Measurements from ENCODE around the gene RNF180. TPM values are rescaled to one million over a fixed set of nuclear protein-coding genes. Genes with fewer than 3 reads are reported as not detected.

The RNF180 gene
- total and polyA plus RNA-seq, 10 of the 15 experiments (the other 5 are each of a cell fraction or from before 2014, with no cell fraction given) = 0.16 to 1.2 (median 0.73) TPM

DNA sequence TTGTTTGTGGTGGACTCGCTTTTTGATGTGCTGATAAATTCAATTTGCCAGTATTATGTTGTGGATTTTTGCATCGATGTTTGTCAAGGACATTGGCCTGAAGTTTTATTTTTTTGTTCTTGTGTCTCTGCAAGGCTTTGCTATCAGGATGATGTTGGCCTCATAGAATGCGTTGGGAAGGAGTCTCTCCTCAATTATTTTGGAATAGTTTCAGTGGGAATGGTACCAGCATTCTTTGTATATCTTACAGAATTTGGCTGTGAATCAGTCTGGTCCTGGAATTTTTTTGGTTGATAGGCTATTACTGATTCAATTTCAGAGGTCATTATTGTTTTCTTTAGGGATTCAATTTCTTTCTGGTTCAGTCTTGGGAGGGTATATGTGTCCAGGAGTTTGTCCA is 198.8 kb downstream of the RNF180 start:
- Histone ChIP-seq H4K20me1 (ENCODE audit: control insufficient read depth, insufficient read depth) (no peaks in the 10 kb centered on the region), H3K36me3 (ENCODE audit: control insufficient read depth in 2 of 2, insufficient read depth in 2 of 2, low read length in 1 of 2) (no peaks in the 10 kb centered on the region), H2AFZ (ENCODE audit: control insufficient read depth, low read depth, low read length) (no peak overlapping the region), H3K79me2 (ENCODE audit: control insufficient read depth, insufficient read depth, low read length) (no peaks in the 10 kb centered on the region), H3K4me1 (ENCODE audit: control insufficient read depth, insufficient read depth, low read length) (no peaks in the 10 kb centered on the region), H3K4me2 (ENCODE audit: control insufficient read depth, insufficient read depth) (no peak overlapping the region), H3K27me3 (replicated peaks in 1 of 2; ENCODE audit: control insufficient read depth in 2 of 2, insufficient read depth in 2 of 2, low read length in 1 of 2) (no peaks in the 10 kb centered on the region), H3K9ac (ENCODE audit: control insufficient read depth, insufficient read depth, low read length) (no peak overlapping the region), H3K4me3 (no peak overlapping the region), H3K9me3 (replicated peaks; ENCODE audit: control insufficient read depth, insufficient read depth, low read length) (no peaks in the 10 kb centered on the region), H3K27ac (ENCODE audit: control insufficient read depth, insufficient read depth) (no peak overlapping the region)
- FAIRE-seq (no peak), ATAC-seq (no peak), DNase-seq (ENCODE audit: low read depth, low spot score) (no peak)
- POLR2A ChIA-PET = no interaction called here
- BruUV-seq (replicated peaks) = no TSS peak
- SMC1A ChIA-PET (ENCODE audit: uncharacterized antibody, unreplicated experiment) = no interaction called here
- intact Hi-C loops (cut with micrococcal nuclease; ENCODE audit: unreplicated experiment) (no loop called here), in situ Hi-C loops (cut with MboI) (no loop called here)
- RAD21 ChIA-PET (ENCODE audit: unreplicated experiment) = no interaction called here
- 10% methylated on average over 3 of the region's 3 CpGs for WGBS (ENCODE audit: insufficient coverage, insufficient replicate concordance, low lambda C conversion rate, missing lambda C conversion rate)
- CTCF ChIA-PET = no interaction called here
- no peak for TF ChIP-seq CBFB (IDR thresholded peaks at IDR 0.05; ENCODE audit: low read depth)
- no peak for TF ChIP-seq SPI1 (IDR thresholded peaks at IDR 0.05; ENCODE audit: borderline replicate concordance, insufficient read depth, low read depth, low read length)
- no peak for TF ChIP-seq GATAD2B (conservative IDR thresholded peaks at IDR 0.05; ENCODE audit: low read depth)
- no peak for TF ChIP-seq ZNF24 (IDR thresholded peaks at IDR 0.05)
- TF ChIP-seq, protein P1, sequence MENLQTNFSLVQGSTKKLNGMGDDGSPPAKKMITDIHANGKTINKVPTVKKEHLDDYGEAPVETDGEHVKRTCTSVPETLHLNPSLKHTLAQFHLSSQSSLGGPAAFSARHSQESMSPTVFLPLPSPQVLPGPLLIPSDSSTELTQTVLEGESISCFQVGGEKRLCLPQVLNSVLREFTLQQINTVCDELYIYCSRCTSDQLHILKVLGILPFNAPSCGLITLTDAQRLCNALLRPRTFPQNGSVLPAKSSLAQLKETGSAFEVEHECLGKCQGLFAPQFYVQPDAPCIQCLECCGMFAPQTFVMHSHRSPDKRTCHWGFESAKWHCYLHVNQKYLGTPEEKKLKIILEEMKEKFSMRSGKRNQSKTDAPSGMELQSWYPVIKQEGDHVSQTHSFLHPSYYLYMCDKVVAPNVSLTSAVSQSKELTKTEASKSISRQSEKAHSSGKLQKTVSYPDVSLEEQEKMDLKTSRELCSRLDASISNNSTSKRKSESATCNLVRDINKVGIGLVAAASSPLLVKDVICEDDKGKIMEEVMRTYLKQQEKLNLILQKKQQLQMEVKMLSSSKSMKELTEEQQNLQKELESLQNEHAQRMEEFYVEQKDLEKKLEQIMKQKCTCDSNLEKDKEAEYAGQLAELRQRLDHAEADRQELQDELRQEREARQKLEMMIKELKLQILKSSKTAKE (IDR thresholded peaks at IDR 0.05; ENCODE audit: low read depth, poor library complexity, severe bottlenecking) = no peak
- TF ChIP-seq DPF2 (IDR thresholded peaks at IDR 0.05) = no peak
- no peak for TF ChIP-seq ATF7 (IDR thresholded peaks at IDR 0.05; ENCODE audit: low read depth)
- no peak for TF ChIP-seq ZNF207 (IDR thresholded peaks at IDR 0.05; ENCODE audit: borderline replicate concordance)
- TF ChIP-seq CREB1 (IDR thresholded peaks at IDR 0.05; ENCODE audit: low read depth) = no peak
- no peak for TF ChIP-seq HDAC2 (IDR thresholded peaks at IDR 0.05)
- no peak for TF ChIP-seq RELA (IDR thresholded peaks at IDR 0.05; ENCODE audit: borderline replicate concordance, partially characterized antibody)
- TF ChIP-seq, protein P2, sequence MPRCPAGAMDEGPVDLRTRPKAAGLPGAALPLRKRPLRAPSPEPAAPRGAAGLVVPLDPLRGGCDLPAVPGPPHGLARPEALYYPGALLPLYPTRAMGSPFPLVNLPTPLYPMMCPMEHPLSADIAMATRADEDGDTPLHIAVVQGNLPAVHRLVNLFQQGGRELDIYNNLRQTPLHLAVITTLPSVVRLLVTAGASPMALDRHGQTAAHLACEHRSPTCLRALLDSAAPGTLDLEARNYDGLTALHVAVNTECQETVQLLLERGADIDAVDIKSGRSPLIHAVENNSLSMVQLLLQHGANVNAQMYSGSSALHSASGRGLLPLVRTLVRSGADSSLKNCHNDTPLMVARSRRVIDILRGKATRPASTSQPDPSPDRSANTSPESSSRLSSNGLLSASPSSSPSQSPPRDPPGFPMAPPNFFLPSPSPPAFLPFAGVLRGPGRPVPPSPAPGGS (IDR thresholded peaks at IDR 0.05; ENCODE audit: borderline replicate concordance, insufficient read depth, low read depth, low read length, poor library complexity, severe bottlenecking) = no peak
- TF ChIP-seq RAD21 (IDR thresholded peaks at IDR 0.05; ENCODE audit: insufficient read depth, low read depth, low read length) = no peak
- TF ChIP-seq, protein P3, sequence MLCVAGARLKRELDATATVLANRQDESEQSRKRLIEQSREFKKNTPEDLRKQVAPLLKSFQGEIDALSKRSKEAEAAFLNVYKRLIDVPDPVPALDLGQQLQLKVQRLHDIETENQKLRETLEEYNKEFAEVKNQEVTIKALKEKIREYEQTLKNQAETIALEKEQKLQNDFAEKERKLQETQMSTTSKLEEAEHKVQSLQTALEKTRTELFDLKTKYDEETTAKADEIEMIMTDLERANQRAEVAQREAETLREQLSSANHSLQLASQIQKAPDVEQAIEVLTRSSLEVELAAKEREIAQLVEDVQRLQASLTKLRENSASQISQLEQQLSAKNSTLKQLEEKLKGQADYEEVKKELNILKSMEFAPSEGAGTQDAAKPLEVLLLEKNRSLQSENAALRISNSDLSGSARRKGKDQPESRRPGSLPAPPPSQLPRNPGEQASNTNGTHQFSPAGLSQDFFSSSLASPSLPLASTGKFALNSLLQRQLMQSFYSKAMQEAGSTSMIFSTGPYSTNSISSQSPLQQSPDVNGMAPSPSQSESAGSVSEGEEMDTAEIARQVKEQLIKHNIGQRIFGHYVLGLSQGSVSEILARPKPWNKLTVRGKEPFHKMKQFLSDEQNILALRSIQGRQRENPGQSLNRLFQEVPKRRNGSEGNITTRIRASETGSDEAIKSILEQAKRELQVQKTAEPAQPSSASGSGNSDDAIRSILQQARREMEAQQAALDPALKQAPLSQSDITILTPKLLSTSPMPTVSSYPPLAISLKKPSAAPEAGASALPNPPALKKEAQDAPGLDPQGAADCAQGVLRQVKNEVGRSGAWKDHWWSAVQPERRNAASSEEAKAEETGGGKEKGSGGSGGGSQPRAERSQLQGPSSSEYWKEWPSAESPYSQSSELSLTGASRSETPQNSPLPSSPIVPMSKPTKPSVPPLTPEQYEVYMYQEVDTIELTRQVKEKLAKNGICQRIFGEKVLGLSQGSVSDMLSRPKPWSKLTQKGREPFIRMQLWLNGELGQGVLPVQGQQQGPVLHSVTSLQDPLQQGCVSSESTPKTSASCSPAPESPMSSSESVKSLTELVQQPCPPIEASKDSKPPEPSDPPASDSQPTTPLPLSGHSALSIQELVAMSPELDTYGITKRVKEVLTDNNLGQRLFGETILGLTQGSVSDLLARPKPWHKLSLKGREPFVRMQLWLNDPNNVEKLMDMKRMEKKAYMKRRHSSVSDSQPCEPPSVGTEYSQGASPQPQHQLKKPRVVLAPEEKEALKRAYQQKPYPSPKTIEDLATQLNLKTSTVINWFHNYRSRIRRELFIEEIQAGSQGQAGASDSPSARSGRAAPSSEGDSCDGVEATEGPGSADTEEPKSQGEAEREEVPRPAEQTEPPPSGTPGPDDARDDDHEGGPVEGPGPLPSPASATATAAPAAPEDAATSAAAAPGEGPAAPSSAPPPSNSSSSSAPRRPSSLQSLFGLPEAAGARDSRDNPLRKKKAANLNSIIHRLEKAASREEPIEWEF (IDR thresholded peaks at IDR 0.05; ENCODE audit: insufficient replicate concordance, low read depth, low read length) = no peak
- no peak for TF ChIP-seq PAX8 (IDR thresholded peaks at IDR 0.05)
- no peak for TF ChIP-seq IKZF2 (IDR thresholded peaks at IDR 0.05)
- TF ChIP-seq ESRRA (IDR thresholded peaks at IDR 0.05; ENCODE audit: low read length) = no peak
